Left lung (tissue), 10 donors: ENCODE results near the gene AGO3. TPM values are rescaled to one million over a fixed set of nuclear protein-coding genes. Genes with fewer than 3 reads are reported as not detected.

Source experiments
- ATAC-seq: fragments of 200-7000 bp; cut with Tn5 transposase; one replicate; pipeline ENCODE4 v1.9.1; 2020; ENCODE audit warnings: moderate library complexity
- DNase-seq, 4 donors: peaks; one replicate each; pipeline ENCODE4 v3.0.0-alpha.2; 2013 to 2020
- H3K27ac ChIP-seq, 2 donors: fragments of 200-600 bp; sonication (generic) in 1 of 2; one replicate each; pipeline versions ENCODE4 v1.5.0 to v1.8.0; 2020 to 2021
- H3K27me3 ChIP-seq, 2 donors: fragments of 200-600 bp; sonication (generic) in 1 of 2; one replicate each; pipeline versions ENCODE4 v1.5.0 to v1.8.0; 2020 to 2021
- H3K36me3 ChIP-seq, 2 donors: fragments of 200-600 bp; sonication (generic) in 1 of 2; one replicate each; pipeline versions ENCODE4 v1.5.0 to v1.8.0; 2020 to 2021
- H3K4me1 ChIP-seq, 2 donors: fragments of 200-600 bp; one replicate each; pipeline ENCODE4 v1.8.0; 2021
- H3K4me3 ChIP-seq, 2 donors: fragments of 200-600 bp; sonication (generic) in 1 of 2; one replicate each; pipeline versions ENCODE4 v1.5.0 to v1.8.0; 2020 to 2021; ENCODE audit warnings: mild to moderate bottlenecking in 1 of 2
- H3K9me3 ChIP-seq, 2 donors: fragments of 200-600 bp; sonication (generic) in 1 of 2; one replicate each; pipeline versions ENCODE4 v1.5.0 to v1.8.0; 2020 to 2021
- intact Hi-C, 2 donors: fragments of 100-400 bp; cut with DNase I; formaldehyde crosslinking; loops; one replicate each; pipeline versions ENCODE4 v1.11.2 to v1.14.2; 2022
- polyA plus RNA-seq, 6 donors: library from polyadenylated mRNA; unstranded; fragments of 120-200 nt; gene quantifications; one replicate each; pipeline ENCODE4 v1.2.1, GENCODE V29; 2013; ENCODE audit not compliant: insufficient read length in 6 of 6
- total RNA-seq, 2 donors: library from RNA; stranded (reverse); fragmentation: NEBNext Ultra II Directional; extraction: Animal tissue kit (Norgen Biotek cat#: 25700); gene quantifications; one replicate each; pipeline ENCODE4 v1.2.1, GENCODE V29; 2021
- TF ChIP-seq, protein P1 (sequence below), 2 donors: fragments of 200-600 bp; sonication (generic) in 1 of 2; IDR thresholded peaks; one replicate each; pipeline versions ENCODE4 v1.5.0 to v1.8.0; 2021; ENCODE audit warnings: antibody characterized with exemption in 2 of 2
- donor health status: DM: no; HTN: yes; CAD: no.
- donor health status: DM: no; HTN: no; CAD: no.

Gene AGO3
- total and polyA plus RNA-seq, 8 donors, result 18.7 to 30.1 (median 21.9) TPM

DNA sequence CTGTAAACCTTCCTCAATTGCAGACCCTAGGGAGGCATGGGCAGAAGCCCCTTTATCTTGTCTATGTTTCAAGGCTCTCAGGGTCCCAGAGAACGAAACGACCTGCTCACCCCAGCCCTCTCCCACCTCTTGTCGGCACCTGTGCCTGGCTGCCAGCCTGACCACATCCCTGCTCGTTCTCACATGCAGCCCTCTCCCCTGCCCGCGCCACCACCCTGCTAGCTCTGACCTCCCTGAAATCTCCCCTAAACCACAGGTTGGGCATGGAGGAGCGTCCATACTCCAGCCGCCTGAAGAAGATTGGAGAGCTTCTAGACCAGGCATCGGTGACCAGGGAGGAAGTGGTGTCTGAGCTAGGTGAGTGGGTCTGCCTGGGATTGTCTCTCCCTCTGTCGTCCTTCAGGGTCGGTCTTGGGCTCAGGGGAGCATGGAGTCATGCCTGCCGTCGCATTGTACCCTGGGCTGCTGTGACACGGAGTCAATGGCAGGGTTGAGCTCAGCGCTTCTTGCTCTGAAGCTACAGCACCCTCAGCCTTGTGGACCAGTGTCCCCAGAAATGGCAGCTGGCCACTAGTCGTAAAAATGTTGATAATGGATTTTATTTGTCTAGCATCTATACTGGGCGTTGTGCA, 161.4 kb downstream of the AGO3 start:
- Histone ChIP-seq H3K4me3 (no peak overlapping the region), H3K36me3 (peaks cover 4 to 59% of the 10 kb centered on the region in 2 donors), H3K4me1 (peaks cover 11 to 63% of the 10 kb centered on the region in 2 donors), H3K9me3 (no peaks in the 10 kb centered on the region), H3K27ac (no peak overlapping the region), H3K27me3 (no peaks in the 10 kb centered on the region)
- intact Hi-C loops, result no loop called here
- TF ChIP-seq, protein P1, sequence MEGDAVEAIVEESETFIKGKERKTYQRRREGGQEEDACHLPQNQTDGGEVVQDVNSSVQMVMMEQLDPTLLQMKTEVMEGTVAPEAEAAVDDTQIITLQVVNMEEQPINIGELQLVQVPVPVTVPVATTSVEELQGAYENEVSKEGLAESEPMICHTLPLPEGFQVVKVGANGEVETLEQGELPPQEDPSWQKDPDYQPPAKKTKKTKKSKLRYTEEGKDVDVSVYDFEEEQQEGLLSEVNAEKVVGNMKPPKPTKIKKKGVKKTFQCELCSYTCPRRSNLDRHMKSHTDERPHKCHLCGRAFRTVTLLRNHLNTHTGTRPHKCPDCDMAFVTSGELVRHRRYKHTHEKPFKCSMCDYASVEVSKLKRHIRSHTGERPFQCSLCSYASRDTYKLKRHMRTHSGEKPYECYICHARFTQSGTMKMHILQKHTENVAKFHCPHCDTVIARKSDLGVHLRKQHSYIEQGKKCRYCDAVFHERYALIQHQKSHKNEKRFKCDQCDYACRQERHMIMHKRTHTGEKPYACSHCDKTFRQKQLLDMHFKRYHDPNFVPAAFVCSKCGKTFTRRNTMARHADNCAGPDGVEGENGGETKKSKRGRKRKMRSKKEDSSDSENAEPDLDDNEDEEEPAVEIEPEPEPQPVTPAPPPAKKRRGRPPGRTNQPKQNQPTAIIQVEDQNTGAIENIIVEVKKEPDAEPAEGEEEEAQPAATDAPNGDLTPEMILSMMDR (IDR thresholded peaks at IDR 0.05), result no peak
- ATAC-seq, result no peak
- DNase-seq, result no peak

DNA sequence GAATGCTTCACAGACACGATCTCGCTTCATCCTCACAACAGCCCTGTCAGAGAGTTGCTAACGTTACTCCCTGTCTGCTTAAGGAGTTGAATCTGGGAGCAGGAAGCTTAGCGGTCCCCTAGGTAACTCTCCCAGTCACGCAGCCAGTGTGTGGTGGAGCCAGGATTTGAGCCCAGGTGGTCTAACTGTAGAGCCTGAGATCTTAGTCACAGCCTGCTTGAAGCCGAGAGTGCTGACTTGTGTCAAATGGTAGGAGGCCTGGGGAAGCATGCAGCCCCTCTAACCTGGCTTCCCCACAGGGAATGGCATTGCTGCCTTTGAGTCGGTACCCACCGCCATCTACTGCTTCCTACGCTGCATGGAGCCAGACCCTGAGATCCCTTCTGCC, 161.9 kb downstream of the AGO3 start:
- DNase-seq (no peak), ATAC-seq (no peak)
- H3K4me3 ChIP-seq, result no peak overlapping the region
- no peaks in the 10 kb centered on the region for H3K9me3 ChIP-seq
- TF ChIP-seq, protein P1 (IDR thresholded peaks at IDR 0.05), result no peak
- H3K36me3 ChIP-seq, result peaks cover 4 to 61% of the 10 kb centered on the region in 2 donors
- no peaks in the 10 kb centered on the region for H3K27me3 ChIP-seq
- intact Hi-C loops, result no loop called here
- H3K4me1 ChIP-seq, result peaks cover 11 to 63% of the 10 kb centered on the region in 2 donors
- no peak overlapping the region for H3K27ac ChIP-seq

DNA sequence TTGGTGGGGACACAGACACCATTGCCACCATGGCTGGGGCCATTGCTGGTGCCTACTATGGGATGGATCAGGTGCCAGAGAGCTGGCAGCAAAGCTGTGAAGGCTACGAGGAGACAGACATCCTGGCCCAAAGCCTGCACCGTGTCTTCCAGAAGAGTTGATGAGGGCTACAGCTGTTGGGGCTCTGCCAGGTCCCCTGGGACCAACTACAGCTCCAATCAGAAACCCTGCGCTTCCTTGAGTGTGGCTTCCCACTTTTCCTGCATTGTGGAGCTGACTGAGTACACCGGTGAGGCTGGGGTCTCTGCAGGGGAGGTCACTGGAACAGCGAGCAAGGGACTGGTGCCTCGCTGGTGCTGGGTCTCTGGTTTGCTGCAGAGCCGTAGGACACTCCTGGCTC, 162.3 kb downstream of the AGO3 start:
- no peak for ATAC-seq
- Histone ChIP-seq H3K4me3 (no peak overlapping the region), H3K27ac (no peak overlapping the region), H3K27me3 (no peaks in the 10 kb centered on the region), H3K9me3 (no peaks in the 10 kb centered on the region), H3K4me1 (peaks cover 10 to 60% of the 10 kb centered on the region in 2 donors), H3K36me3 (peaks cover 4 to 61% of the 10 kb centered on the region in 2 donors)
- no peak for DNase-seq
- TF ChIP-seq, protein P1 (IDR thresholded peaks at IDR 0.05), result no peak
- intact Hi-C loops, result no loop called here

DNA sequence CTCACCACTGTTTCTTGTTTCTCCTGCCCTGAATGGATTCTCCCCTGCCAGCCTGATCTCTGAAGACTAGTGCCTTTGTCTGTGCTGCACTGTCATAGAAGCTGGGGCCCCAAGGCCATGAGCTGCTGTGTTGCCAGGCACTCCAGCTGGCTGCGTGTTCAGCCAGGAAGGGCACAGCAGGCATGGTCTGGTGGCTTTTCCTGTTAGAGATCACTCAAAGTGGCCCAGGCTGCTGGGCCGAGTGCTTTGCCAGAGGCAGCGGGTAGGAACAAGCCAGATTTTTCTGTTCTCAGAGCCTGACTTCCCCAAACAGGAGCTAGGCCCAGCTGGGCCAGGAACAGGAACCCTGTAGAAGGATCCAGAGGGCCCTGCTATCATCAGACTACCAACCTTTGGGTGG, 163.0 kb downstream of the AGO3 start:
- Histone ChIP-seq H3K36me3 (peaks cover 4 to 61% of the 10 kb centered on the region in 2 donors), H3K9me3 (no peaks in the 10 kb centered on the region), H3K4me1 (peaks cover 8 to 57% of the 10 kb centered on the region in 2 donors), H3K27me3 (no peaks in the 10 kb centered on the region), H3K4me3 (no peak overlapping the region), H3K27ac (peak overlapping the region; percentile 3 to 23)
- ATAC-seq, result no peak
- TF ChIP-seq, protein P1 (IDR thresholded peaks at IDR 0.05), result no peak
- intact Hi-C loops, result no loop called here
- DNase-seq, result no peak

DNA sequence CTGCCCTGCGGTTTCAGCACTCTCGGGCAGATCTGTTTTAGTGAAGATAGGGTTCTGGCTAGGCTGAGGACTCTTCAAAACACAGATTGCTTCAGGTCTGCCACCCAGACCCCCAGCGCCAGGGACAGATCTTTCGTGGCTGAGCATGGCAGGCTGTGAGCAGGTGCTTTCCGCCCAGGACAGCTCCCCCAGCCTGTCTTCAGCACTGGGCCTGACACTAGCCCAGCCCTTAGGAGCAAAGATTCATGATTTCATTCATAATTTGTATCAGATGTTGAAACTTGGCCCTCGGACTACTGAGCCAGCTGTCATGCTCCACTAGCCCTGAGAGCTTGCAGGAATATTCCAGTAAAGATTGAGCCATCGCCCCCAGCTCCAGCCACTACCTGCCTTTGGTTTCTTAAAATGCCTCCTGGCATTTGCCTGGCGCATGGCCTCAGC, 163.7 kb downstream of the AGO3 start:
- H3K4me1 ChIP-seq, result peaks cover 8 to 55% of the 10 kb centered on the region in 2 donors
- H3K9me3 ChIP-seq, result no peaks in the 10 kb centered on the region
- H3K27me3 ChIP-seq, result no peaks in the 10 kb centered on the region
- no peak overlapping the region for H3K4me3 ChIP-seq
- H3K36me3 ChIP-seq, result peaks cover 4 to 61% of the 10 kb centered on the region in 2 donors
- intact Hi-C loops, result no loop called here
- DNase-seq (no peak), ATAC-seq (no peak)
- peak overlapping the region in 1 of 2 donors; percentile 70 for H3K27ac ChIP-seq
- TF ChIP-seq, protein P1 (IDR thresholded peaks at IDR 0.05), result no peak
